Stimulated activated CD4-positive, alpha-beta T cell treated with anti-CD3 and anti-CD28 coated beads, TNF-alpha, amount 100 ng/mL, for 1 hour (primary cell): ENCODE measurements around the gene APEH.
"Not testable (repeated sequence)": the region's sequence is repeated elsewhere in the genome, so short reads cannot be mapped to it uniquely, and the experiment has no call there.

Experiments
- DNase-seq, 3 donors: peaks; one replicate each; pipeline ENCODE4 v3.0.0-alpha.2; 2020; ENCODE audit warnings: low read depth in 3 of 3, low spot score in 1 of 3

APEH gene

GRCh38 chr3:49668414-49668797 lies 5.7 kb upstream of the APEH start:
- DNase-seq, result no peak

DNA sequence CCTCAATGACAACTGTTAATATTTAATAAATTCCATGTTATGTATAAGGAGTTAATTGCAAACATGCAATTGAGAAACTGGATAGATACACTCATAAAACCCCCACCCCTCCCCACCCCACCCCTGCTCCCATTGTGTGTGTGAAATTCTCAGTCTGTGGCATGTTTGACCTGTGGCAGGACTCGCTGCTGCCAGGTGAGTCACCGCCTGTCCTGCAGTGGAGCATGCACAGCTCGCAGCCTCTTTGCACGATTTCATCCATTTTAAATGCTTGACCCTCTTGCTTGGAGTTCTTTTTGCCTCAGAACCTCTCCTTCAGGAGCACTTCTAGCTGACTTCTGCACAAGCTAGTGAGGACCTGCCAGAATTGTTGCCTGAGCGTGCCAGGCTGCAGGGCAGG lies 5.3 kb upstream of the APEH start:
- no peak for DNase-seq

DNA sequence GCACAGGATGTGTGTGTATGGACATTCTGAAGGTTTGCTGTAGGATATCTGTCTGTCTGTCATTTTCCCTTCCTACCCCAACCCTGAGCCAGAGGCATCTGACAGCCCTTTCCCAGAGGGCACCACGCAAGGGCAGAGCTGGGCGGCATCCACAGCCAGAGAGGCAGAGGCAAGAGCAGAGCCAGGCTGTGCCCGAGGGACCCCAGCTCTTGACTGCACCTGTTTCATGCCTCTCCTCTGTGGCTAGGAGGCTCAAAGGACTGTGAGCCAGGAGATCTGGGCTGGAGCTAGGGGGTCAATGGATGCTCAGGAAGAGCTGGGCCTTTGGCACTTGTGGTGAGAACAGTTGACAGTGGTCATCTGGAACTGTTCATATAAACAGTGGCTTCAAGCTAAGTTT lies 4.8 kb upstream of the APEH start:
- DNase-seq, result no peak

DNA sequence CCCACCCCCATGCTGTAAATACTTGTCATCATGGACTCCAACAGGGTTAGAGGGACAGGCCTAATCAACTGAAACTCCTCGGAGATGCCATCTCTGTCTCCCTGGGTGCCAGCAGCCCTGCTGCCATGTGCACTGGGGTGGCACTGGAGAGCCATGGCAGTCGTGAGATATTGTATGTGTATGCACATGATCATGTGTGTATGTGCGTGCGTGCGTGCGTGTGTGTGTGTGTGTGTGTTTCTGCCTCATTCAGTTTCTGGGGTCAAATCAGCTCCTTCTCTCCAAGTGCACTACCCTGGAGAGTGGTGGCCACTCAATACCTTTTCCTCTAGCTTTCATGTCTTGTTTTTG lies 3.2 kb upstream of the APEH start:
- DNase-seq, result no peak

DNA sequence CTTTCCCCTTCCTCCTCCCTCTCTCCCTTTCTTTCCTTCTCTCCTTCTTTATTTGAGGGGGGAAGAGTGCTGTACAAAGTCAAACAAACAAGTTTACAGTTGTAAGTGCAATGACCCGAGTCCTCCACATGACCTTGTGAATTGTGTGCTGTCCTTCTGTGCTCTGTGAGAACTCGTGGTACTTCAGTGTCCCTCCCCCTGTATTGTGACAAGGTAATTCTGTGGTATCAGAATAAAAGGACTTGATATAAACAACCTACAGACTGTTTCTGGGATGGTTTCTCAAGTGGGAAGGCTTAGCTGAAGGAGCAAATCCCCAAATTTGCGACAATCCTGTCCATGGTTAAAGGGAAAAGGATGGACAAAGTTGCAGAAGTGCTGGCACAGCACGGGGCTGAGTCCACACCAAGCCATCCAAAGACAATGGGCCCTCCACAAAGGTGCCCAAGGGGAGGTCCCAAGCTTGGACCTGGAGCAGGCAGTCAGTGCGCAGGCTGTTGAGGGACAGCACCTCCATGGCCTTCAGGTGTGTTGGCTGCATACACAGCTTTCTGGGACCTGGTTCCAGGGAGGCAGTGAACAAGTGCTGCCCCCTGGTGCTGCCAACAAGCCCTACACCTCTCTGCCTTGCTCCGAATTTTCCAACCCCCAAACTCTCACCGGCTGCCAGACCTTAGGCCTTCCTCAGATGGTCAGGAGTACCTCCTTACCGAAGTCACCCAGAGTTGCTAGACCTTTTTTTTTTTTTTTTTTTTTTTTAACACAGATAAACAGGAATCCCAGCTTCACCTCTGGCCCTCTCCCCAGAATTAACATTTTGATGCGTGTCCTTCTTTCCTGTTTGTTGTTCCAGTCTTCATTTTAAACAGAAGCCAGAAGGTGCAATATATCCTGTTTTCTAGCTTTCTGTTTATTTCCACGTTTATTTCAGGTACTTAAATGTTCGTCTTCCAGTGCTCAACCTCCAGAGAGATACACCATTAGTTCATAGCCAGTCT lies 2.6 kb upstream of the APEH start:
- DNase-seq, result peak; percentile 18 to 62 (median 49)

GRCh38 chr3:49673121-49673714 lies 933 bp upstream of the APEH start:
- DNase-seq, result no peak

DNA sequence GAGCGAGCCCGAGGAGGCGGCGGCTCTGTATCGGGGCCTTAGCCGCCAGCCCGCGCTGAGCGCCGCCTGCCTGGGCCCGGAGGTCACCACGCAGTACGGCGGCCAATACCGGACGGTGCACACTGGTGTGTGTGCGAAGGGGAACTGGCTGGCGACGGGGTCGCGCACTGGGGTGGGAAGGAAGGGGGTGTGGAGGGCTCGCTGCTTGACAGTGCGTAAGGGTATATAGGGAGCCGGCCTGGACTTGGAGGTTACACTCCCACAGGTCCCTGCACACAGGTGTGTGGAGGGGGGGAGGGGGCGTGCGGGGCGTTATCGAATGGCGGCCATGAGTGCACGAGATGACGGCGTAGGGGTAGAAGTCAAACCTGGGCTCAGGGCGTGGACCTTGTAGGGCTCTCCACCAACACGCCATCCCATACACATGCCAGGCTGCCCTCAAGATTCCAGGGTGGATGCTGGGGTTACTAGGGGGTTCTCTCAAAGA lies 389 bp downstream of the APEH start:
- DNase-seq, result peak in 1 of 3 donors; percentile 16

DNA sequence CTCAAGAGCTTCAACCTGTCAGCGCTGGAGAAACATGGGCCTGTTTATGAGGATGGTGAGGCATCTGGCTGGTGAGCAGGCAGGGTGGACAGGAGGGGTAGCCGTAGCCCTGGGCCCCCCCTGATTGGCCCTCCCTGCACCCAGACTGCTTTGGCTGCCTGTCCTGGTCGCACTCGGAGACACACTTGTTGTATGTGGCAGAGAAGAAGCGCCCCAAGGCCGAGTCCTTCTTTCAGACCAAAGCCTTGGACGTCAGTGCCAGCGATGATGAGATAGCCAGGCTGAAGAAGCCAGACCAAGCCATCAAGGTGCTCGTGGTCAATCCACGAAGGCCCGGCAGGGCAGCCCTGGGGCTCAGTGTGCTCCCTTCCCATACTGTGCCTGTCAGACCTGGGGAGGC lies 1.8 kb downstream of the APEH start:
- no peak for DNase-seq

GRCh38 chr3:49680493-49681231 lies 6.5 kb downstream of the APEH start:
- DNase-seq, result no peak

- DNase-seq, result no peak
Measured at GRCh38 chr3:49681232-49681522, 7.0 kb downstream of the APEH start.

DNA sequence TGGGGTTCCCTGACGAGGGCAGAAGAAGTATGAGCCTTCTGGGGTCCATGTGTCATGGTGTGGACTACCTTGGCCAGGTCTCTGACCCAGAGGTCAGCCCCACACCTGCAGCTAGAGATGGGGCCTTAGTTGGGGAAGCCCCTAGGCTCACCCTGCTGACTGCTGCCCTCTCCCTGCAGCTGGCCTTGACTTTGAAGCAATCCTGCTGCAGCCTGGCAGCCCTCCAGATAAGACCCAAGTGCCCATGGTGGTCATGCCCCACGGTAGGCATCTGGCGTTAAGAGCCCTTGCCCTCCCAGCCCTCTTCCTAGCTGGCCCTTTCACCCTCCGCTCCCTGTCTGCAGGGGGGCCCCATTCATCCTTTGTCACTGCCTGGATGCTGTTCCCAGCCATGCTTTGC lies 7.4 kb downstream of the APEH start:
- DNase-seq, result no peak

DNA sequence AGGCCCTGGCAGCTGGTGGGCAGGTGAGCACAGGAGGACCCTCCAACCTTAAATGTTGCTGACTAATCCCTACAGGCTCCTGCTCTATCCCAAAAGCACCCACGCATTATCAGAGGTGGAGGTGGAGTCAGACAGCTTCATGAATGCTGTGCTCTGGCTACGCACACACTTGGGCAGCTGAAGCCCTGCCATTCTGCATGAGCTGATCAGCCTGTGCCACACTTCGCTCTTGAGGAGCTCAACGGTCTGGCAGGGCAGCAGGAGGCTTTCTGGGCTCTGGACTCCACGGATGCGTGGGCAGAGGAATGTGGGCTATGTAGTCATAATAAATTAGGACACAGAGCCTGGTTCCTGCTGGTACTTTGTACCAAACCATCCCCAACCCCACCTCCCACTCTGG lies 9.0 kb downstream of the APEH start:
- DNase-seq, result no peak

DNA sequence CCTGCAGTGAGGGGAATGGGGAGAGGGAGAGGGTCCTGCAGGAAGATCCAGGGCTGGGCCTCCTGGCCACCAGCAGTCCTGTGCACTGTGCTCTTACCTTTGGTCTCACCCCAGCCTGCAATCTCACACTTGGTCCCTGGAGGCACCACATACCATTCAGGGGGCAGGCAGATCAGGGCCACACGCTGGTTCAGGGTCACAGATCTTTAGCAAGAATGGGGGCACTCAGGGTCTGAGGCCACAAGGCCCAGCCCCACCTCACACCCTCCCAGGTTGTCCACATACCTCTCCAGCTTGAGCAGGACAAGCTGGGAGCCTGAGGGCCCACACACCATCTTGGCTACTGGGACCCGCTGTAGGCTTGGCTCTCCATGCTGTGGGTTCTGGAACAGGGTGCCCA lies 10.3 kb downstream of the APEH start:
- not testable (repeated sequence) for DNase-seq

DNA sequence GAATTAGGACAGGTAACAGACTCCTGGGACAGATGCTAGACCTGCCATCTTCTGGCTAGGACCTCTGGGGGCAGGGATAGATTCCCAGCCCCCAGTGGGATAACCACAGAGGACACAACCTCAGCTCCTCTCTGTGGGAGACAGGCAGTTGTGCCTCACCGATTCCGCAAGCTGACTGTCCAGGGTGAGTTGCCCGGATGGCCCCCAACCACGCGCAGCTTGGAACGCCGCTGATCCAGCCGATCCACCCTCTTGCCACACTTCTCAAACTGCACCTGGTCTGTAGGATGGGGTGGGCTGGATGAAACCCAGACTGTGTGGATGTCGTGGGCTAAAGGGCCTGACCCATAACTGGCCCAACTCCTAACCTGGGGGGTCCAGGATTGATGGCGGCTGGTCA lies 11.0 kb downstream of the APEH start:
- not testable (repeated sequence) for DNase-seq

- not testable (repeated sequence) for DNase-seq
Measured at GRCh38 chr3:49685846-49686245, 11.7 kb downstream of the APEH start.

GRCh38 chr3:49686346-49686745 lies 12.2 kb downstream of the APEH start:
- not testable (repeated sequence) for DNase-seq

DNA sequence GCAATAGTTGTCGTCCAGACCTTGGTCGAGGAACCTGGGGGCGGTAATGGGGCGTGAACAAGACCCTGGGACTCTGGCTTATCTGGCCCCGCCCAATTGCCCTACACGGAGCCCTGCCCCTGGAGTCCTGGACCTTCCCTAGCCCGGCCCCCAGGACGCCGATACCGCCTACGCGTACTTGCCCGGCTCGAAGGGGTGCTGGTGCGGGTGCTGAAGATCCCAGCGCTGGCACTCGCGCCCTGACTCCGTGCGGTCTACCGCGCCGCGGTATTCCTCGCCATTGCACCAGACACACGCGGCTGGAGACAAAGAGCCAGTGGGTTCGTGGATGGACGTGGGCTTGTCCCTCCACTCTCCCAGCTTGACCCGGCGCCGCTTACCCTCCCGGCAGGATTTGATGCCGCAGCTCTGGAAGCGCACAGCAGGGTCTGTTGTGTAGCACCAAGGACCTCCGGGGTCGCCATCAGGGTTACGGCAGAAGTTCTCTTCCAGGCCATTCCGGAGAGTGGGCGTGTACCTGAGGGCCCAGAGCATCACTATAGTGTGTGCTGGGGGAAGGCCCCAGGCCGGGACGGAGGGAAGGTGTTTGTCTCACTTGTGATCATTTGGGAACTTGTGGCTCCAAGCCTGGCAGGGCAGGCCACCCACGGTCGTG lies 12.7 kb downstream of the APEH start:
- DNase-seq, result not testable (repeated sequence)

DNA sequence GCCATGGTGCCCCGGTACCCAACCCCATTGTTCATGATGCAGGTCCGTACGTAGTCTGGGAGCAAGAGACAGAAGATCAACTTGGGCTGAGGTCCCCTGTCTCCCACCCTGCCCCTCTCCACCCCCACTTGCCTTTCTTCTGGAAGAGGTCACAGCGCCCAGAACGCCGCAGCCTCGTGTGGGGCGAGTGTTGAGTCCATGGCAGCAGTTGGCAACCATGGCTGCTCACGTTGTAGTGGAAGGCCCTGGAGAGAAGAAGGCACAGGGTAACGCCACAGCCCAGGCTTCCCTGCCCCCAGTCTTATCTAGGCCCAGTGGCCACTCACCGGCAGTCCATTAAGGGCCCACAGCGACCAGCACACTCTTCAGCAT lies 13.3 kb downstream of the APEH start:
- not testable (repeated sequence) for DNase-seq

DNA sequence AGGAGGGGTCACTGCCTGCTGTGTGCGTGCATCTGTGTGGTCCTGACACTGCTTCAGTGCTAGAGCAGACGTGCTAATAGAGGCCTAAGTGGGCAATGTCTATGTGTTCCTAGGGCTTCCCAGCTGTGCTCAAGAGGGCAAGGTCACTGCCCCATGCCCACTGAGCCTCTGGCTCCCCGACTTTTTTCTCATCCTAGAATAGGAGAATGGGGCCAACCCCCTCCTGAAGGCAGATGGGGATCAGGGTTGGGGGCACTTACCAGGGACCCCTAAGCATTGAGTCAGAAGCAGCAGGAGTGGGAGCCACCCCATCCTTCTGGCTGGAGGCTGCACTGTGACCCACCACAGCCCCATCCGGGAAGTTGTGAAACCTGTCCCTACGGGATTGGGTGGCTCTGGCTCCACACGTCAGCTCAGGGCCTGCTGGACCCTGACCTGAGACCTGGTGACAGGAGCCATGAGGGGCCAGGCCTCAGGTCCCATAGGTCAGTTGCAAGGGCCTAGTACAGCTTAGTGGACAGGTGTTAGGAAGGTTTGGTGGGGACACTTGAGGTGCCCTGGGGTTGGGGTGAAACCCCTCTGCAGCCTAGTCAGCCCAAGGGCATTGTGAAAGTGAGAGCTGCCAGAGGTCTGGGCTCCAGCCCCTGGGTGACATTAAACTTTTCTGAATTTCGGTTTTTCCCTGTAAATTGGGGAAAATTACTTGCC lies 14.3 kb downstream of the APEH start:
- DNase-seq, result not testable (repeated sequence)

- DNase-seq, result peak; percentile 78 to 93 (median 84)
Measured at GRCh38 chr3:49689046-49689907, 15.1 kb downstream of the APEH start, which contains the start of the genes MST1 and RNF123. MST1 (minus strand) TSS chr3:49689474; CDS start chr3:49688691, 783 bp downstream. RNF123 (plus strand) TSS chr3:49689557; CDS start chr3:49691166, 1,609 bp downstream.
